ENCODE results near the gene DRC1. TPM values are rescaled to one million over a fixed set of nuclear protein-coding genes. Genes with fewer than 3 reads are reported as not detected.

The DRC1 gene
- total RNA-seq, 2 experiments from 2014 or later = not detected

GRCh38 chr2:26451700-26452099 lies 50.0 kb downstream of the DRC1 start:
- Histone ChIP-seq H3K4me3 (ENCODE audit: low read depth, low read length, poor library complexity, severe bottlenecking) (no peak overlapping the region), H3K9me2 (ENCODE audit: insufficient read depth, low read length) (no peaks in the 10 kb centered on the region), H2AFZ (ENCODE audit: low read length) (no peak overlapping the region), H3K4me2 (ENCODE audit: low read length) (no peak overlapping the region), H3K36me3 (ENCODE audit: insufficient read depth, low read length) (no peaks in the 10 kb centered on the region), H4K20me1 (ENCODE audit: insufficient read depth, low read length) (no peaks in the 10 kb centered on the region), H3K27ac (ENCODE audit: low read depth, low read length, poor library complexity, severe bottlenecking) (no peak overlapping the region), H3K4me1 (ENCODE audit: insufficient read depth, low read length, poor library complexity, severe bottlenecking) (no peaks in the 10 kb centered on the region), H3K9me3 (ENCODE audit: low read length) (no peaks in the 10 kb centered on the region), H3K79me2 (ENCODE audit: insufficient read depth, low read depth, low read length) (no peaks in the 10 kb centered on the region)
- DNase-seq (ENCODE audit: low spot score) = no peak
- no TSS peak for BruUV-seq (replicated peaks)
- intact Hi-C loops (cut with micrococcal nuclease; ENCODE audit: unreplicated experiment) = no loop called here
- ChIA-PET POLR2A (no interaction called here), CTCF (ENCODE audit: unreplicated experiment) (no interaction called here)
- TF ChIP-seq CTCF (conservative IDR thresholded peaks at IDR 0.05; ENCODE audit: low read length) = no peak
- no peak for TF ChIP-seq EZH2phosphoT487 (IDR thresholded peaks at IDR 0.05; ENCODE audit: borderline replicate concordance, low read depth, low read length)

GRCh38 chr2:26453421-26454329 lies 52.0 kb downstream of the DRC1 start:
- H3K27ac ChIP-seq (ENCODE audit: low read depth, low read length, poor library complexity, severe bottlenecking) = no peak overlapping the region
- H3K9me2 ChIP-seq (ENCODE audit: insufficient read depth, low read length) = no peaks in the 10 kb centered on the region
- no peaks in the 10 kb centered on the region for H4K20me1 ChIP-seq (ENCODE audit: insufficient read depth, low read length)
- intact Hi-C loops (cut with micrococcal nuclease; ENCODE audit: unreplicated experiment) = no loop called here
- TF ChIP-seq CTCF (conservative IDR thresholded peaks at IDR 0.05; ENCODE audit: low read length) (no peak), EZH2phosphoT487 (IDR thresholded peaks at IDR 0.05; ENCODE audit: borderline replicate concordance, low read depth, low read length) (no peak)
- no peak overlapping the region for H3K4me3 ChIP-seq (ENCODE audit: low read depth, low read length, poor library complexity, severe bottlenecking)
- CTCF ChIA-PET (ENCODE audit: unreplicated experiment) = interaction anchor here (0.6 kb wide), 1 partner anchor 1927 kb away, joined by 3 read pairs; no protein-coding TSS in a partner anchor
- no peaks in the 10 kb centered on the region for H3K79me2 ChIP-seq (ENCODE audit: insufficient read depth, low read depth, low read length)
- BruUV-seq (replicated peaks) = no TSS peak
- no peaks in the 10 kb centered on the region for H3K36me3 ChIP-seq (ENCODE audit: insufficient read depth, low read length)
- POLR2A ChIA-PET = no interaction called here
- H2AFZ ChIP-seq (ENCODE audit: low read length) = no peak overlapping the region
- no peaks in the 10 kb centered on the region for H3K4me1 ChIP-seq (ENCODE audit: insufficient read depth, low read length, poor library complexity, severe bottlenecking)
- no peak overlapping the region for H3K4me2 ChIP-seq (ENCODE audit: low read length)
- no peak for DNase-seq (ENCODE audit: low spot score)
- no peaks in the 10 kb centered on the region for H3K9me3 ChIP-seq (ENCODE audit: low read length)

- Histone ChIP-seq H3K27ac (ENCODE audit: low read depth, low read length, poor library complexity, severe bottlenecking) (no peak overlapping the region), H3K4me1 (ENCODE audit: insufficient read depth, low read length, poor library complexity, severe bottlenecking) (no peaks in the 10 kb centered on the region), H3K79me2 (ENCODE audit: insufficient read depth, low read depth, low read length) (no peaks in the 10 kb centered on the region), H3K9me3 (ENCODE audit: low read length) (no peaks in the 10 kb centered on the region), H3K36me3 (ENCODE audit: insufficient read depth, low read length) (no peaks in the 10 kb centered on the region), H3K9me2 (ENCODE audit: insufficient read depth, low read length) (no peaks in the 10 kb centered on the region), H3K4me2 (ENCODE audit: low read length) (no peak overlapping the region), H4K20me1 (ENCODE audit: insufficient read depth, low read length) (no peaks in the 10 kb centered on the region), H2AFZ (ENCODE audit: low read length) (no peak overlapping the region), H3K4me3 (ENCODE audit: low read depth, low read length, poor library complexity, severe bottlenecking) (no peak overlapping the region)
- TF ChIP-seq EZH2phosphoT487 (IDR thresholded peaks at IDR 0.05; ENCODE audit: borderline replicate concordance, low read depth, low read length) (no peak), CTCF (conservative IDR thresholded peaks at IDR 0.05; ENCODE audit: low read length) (no peak)
- ChIA-PET CTCF (ENCODE audit: unreplicated experiment) (no interaction called here), POLR2A (no interaction called here)
- BruUV-seq (replicated peaks) = no TSS peak
- DNase-seq (ENCODE audit: low spot score) = no peak
- intact Hi-C loops (cut with micrococcal nuclease; ENCODE audit: unreplicated experiment) = no loop called here
Measured at GRCh38 chr2:26454561-26455001, 52.9 kb downstream of the DRC1 start.
